Fibroblast of lung (primary cell): ENCODE data around the gene SSTR1. TPM values are rescaled to one million over a fixed set of nuclear protein-coding genes. Genes with fewer than 3 reads are reported as not detected.

Experiments
- DNase-seq, 2 donors: peaks; one replicate each; pipeline versions ENCODE4 v3.0.0 to v3.0.0-alpha.2; 2010; ENCODE audit warnings: low read depth in 2 of 2
- H2AFZ ChIP-seq: 2 replicates; pipeline ENCODE4 v1.5.1; 2012; ENCODE audit warnings: low read length, control low read depth, inconsistent platforms
- H3K27ac ChIP-seq: 2 replicates; pipeline ENCODE4 v1.5.1; 2011; ENCODE audit warnings: low read length, control low read depth; ENCODE audit not compliant: insufficient read depth
- H3K27me3 ChIP-seq: 2 replicates; pipeline ENCODE4 v1.5.1; 2011; ENCODE audit warnings: mild to moderate bottlenecking, low read length; ENCODE audit not compliant: control insufficient read depth, insufficient read depth
- H3K36me3 ChIP-seq: 2 replicates; pipeline ENCODE4 v1.5.1; 2011; ENCODE audit warnings: low read length; ENCODE audit not compliant: control insufficient read depth, insufficient read depth
- H3K4me1 ChIP-seq: 2 replicates; pipeline ENCODE4 v1.5.1; 2011; ENCODE audit warnings: low read length; ENCODE audit not compliant: control insufficient read depth, insufficient read depth; ENCODE audit errors: extremely low read depth
- H3K4me2 ChIP-seq: 2 replicates; pipeline ENCODE4 v1.5.1; 2011; ENCODE audit warnings: low read length, control low read depth; ENCODE audit not compliant: insufficient read depth; ENCODE audit errors: extremely low read depth
- H3K4me3 ChIP-seq, 4 experiments: fragments of 200-600 bp in 1 of 4; sonication (generic) in 1 of 4; replicated peaks in 1 of 4; 2 replicates each; pipeline ENCODE4 v1.5.1; 2011 to 2016; ENCODE audit warnings: low read length in 4 of 4, low read depth in 3 of 4, mild to moderate bottlenecking in 3 of 4, control low read depth in 2 of 4, inconsistent platforms in 1 of 4, mixed read lengths in 1 of 4; ENCODE audit not compliant: insufficient read depth in 1 of 4; ENCODE audit errors: control extremely low read depth in 1 of 4
- H3K79me2 ChIP-seq: 2 replicates; pipeline ENCODE4 v1.5.1; 2012; ENCODE audit warnings: mild to moderate bottlenecking, low read length, inconsistent platforms; ENCODE audit not compliant: control insufficient read depth, insufficient read depth
- H3K9ac ChIP-seq: 2 replicates; pipeline ENCODE4 v1.5.1; 2011; ENCODE audit warnings: mild to moderate bottlenecking, low read length, control low read depth; ENCODE audit not compliant: insufficient read depth
- H3K9me3 ChIP-seq: 2 replicates; pipeline ENCODE4 v1.5.1; 2012; ENCODE audit warnings: low read depth, low read length; ENCODE audit not compliant: control insufficient read depth, insufficient read depth
- H4K20me1 ChIP-seq: 2 replicates; pipeline ENCODE4 v1.5.1; 2011; ENCODE audit warnings: low read length; ENCODE audit not compliant: control insufficient read depth, insufficient read depth; ENCODE audit errors: extremely low read depth
- CTCF ChIP-seq, 2 donors: IDR thresholded peaks in 1 of 2; conservative IDR thresholded peaks in 1 of 2; 1 replicate in 1 of 2; 2 replicates in 1 of 2; pipeline ENCODE4 v1.5.1; 2011 to 2012; ENCODE audit warnings: low read length in 2 of 2, control low read depth in 1 of 2, inconsistent platforms in 1 of 2, low read depth in 1 of 2, mild to moderate bottlenecking in 1 of 2
- EZH2 ChIP-seq: IDR thresholded peaks from 2 replicates; pipeline ENCODE4 v1.5.1; 2012; ENCODE audit warnings: low read length, control low read depth, mild to moderate bottlenecking; ENCODE audit errors: missing control alignments
- polyA plus RNA-seq, 2 donors: library from polyadenylated mRNA; depleted of rRNA in 1 of 2; stranded (reverse) in 1 of 2; unstranded in 1 of 2; fragments of >200 nt; gene quantifications; 2 replicates each; pipeline ENCODE4 v1.2.1, GENCODE V29; 2011 to 2012; ENCODE audit warnings: missing spikeins in 1 of 2
- total RNA-seq: library from RNA; depleted of rRNA; stranded (reverse); fragments of >200 nt; gene quantifications from 2 replicates; pipeline ENCODE4 v1.2.1, GENCODE V29; 2014

The SSTR1 gene
- total and polyA plus RNA-seq, 2 donors (not counting 1 experiment from before 2014, with no cell fraction given): 3.0 to 7.8 TPM

DNA sequence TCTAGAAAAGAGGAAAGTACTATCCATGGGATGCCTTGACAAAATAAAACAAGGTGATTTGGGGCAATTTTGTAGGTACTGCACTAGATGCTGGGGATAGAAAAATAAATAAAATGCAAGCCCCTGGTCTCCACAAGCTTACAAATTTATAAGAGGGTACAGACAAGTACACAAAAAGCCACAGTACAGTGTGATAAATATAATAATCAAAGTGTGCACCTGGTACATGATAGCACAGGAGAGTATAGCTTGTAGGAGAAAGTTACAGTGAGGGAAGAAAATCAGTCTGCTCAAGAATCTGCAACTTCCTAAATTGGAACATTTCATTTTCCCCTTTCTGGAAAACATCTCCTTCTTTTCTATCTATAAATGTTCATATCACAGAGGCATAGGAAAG, 3.0 kb upstream of the SSTR1 start:
- Histone ChIP-seq H3K36me3 (no peaks in the 10 kb centered on the region), H4K20me1 (no peaks in the 10 kb centered on the region), H3K4me3 (no peak overlapping the region), H3K4me2 (no peak overlapping the region), H3K4me1 (peaks cover 9% of the 10 kb centered on the region), H3K27ac (no peak overlapping the region), H2AFZ (no peak overlapping the region), H3K27me3 (no peaks in the 10 kb centered on the region), H3K79me2 (peaks cover 3% of the 10 kb centered on the region), H3K9me3 (no peaks in the 10 kb centered on the region), H3K9ac (no peak overlapping the region)
- no peak for DNase-seq
- TF ChIP-seq EZH2: no peak
- TF ChIP-seq CTCF (conservative IDR thresholded peaks at IDR 0.05 in 1 of 2, IDR thresholded peaks at IDR 0.05 in 1 of 2; ENCODE audit: low read depth in 1 of 2, low read length in 2 of 2): no peak

- no peak overlapping the region for H3K27ac ChIP-seq
- H3K9ac ChIP-seq: no peak overlapping the region
- DNase-seq: no peak
- no peaks in the 10 kb centered on the region for H4K20me1 ChIP-seq
- H2AFZ ChIP-seq: no peak overlapping the region
- H3K4me2 ChIP-seq: no peak overlapping the region
- peaks cover 8% of the 10 kb centered on the region for H3K79me2 ChIP-seq
- H3K4me1 ChIP-seq: peaks cover 9% of the 10 kb centered on the region
- no peaks in the 10 kb centered on the region for H3K36me3 ChIP-seq
- no peak overlapping the region for H3K4me3 ChIP-seq
- no peaks in the 10 kb centered on the region for H3K9me3 ChIP-seq
- no peaks in the 10 kb centered on the region for H3K27me3 ChIP-seq
- no peak for TF ChIP-seq CTCF (conservative IDR thresholded peaks at IDR 0.05 in 1 of 2, IDR thresholded peaks at IDR 0.05 in 1 of 2; ENCODE audit: low read depth in 1 of 2, low read length in 2 of 2)
- TF ChIP-seq EZH2: no peak
Observed at GRCh38 chr14:38205119-38205813, 2.4 kb upstream of the SSTR1 start.

DNA sequence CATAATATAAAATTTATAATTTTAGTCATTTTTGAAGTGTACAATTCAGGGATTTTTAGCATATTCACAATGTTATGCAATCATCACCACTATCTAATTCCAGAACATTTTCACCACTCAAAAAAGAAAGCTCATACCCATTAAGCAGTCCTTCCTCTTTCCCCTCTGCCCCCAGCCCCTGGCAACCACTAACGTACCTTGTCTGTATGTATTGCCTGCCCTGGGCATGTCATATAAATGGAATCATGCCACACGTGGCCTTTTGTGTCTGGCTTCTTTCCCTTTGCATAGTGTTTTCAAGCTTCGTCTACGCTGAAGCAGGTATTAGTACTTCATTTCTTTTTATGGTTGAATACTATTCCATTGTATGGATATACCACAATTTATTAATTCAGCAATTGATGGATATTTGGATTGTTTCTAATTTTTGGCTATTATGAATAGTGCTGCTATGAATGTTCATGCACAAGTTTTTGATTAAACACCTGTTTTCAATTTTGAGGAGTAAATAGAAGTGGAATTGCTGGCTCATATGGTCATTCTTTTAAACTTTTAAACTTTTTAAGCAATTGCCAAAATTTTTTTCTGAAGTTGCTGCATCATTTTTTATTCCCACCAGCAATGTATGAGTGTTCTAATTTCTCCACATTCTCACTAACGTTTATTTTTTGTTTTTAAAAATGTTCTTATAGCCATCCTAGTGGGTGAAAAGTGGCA, 1.6 kb upstream of the SSTR1 start:
- H3K27me3 ChIP-seq: no peaks in the 10 kb centered on the region
- DNase-seq: no peak
- H4K20me1 ChIP-seq: no peaks in the 10 kb centered on the region

More for the DNA sequence above, 1.6 kb upstream of the SSTR1 start:
- Histone ChIP-seq H2AFZ (no peak overlapping the region), H3K9ac (no peak overlapping the region), H3K9me3 (no peaks in the 10 kb centered on the region), H3K4me2 (no peak overlapping the region), H3K4me3 (no peak overlapping the region), H3K79me2 (peaks cover 13% of the 10 kb centered on the region), H3K36me3 (no peaks in the 10 kb centered on the region), H3K27ac (no peak overlapping the region), H3K4me1 (peaks cover 9% of the 10 kb centered on the region)
- TF ChIP-seq CTCF (conservative IDR thresholded peaks at IDR 0.05 in 1 of 2, IDR thresholded peaks at IDR 0.05 in 1 of 2; ENCODE audit: low read depth in 1 of 2, low read length in 2 of 2): no peak
- no peak for TF ChIP-seq EZH2
